ENCODE data around the gene CNTNAP5.

DNA sequence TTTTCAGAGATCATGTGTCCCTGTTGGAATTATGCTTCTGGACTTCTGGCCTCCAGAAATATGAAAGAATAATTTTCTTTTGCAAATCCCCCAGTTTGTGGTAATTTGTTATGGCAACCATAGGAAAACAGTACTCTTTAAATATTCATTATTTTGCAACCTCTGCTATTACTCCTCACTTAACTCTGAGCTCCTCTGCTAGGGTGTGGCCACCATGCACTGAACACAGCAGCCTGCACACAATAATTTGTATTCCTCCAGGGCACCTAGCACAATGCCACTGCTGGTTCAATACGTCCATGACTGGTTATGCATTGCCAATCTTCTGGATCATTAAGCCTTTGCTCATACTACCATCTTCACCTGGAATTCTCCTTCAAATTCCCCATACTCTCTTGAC lies 232.0 kb downstream of the CNTNAP5 start:
- TF ChIP-seq, protein P1, sequence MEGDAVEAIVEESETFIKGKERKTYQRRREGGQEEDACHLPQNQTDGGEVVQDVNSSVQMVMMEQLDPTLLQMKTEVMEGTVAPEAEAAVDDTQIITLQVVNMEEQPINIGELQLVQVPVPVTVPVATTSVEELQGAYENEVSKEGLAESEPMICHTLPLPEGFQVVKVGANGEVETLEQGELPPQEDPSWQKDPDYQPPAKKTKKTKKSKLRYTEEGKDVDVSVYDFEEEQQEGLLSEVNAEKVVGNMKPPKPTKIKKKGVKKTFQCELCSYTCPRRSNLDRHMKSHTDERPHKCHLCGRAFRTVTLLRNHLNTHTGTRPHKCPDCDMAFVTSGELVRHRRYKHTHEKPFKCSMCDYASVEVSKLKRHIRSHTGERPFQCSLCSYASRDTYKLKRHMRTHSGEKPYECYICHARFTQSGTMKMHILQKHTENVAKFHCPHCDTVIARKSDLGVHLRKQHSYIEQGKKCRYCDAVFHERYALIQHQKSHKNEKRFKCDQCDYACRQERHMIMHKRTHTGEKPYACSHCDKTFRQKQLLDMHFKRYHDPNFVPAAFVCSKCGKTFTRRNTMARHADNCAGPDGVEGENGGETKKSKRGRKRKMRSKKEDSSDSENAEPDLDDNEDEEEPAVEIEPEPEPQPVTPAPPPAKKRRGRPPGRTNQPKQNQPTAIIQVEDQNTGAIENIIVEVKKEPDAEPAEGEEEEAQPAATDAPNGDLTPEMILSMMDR (IDR thresholded peaks at IDR 0.05), result no peak
- TF ChIP-seq ZFX (IDR thresholded peaks at IDR 0.05; ENCODE audit: borderline replicate concordance), result no peak
